Measurements from ENCODE around the gene POLK. TPM values are rescaled to one million over a fixed set of nuclear protein-coding genes. Genes with fewer than 3 reads are reported as not detected.

Gene POLK
- total and polyA plus RNA-seq, 2 of the 13 experiments (the other 11 are each of a cell fraction or from before 2014, with no cell fraction given): 8.6 to 11.7 TPM

- DNase-seq (ENCODE audit: low spot score) (no peak), FAIRE-seq (no peak), ATAC-seq (no peak)
- no TSS peak for BruUV-seq (replicated peaks)
- Histone ChIP-seq H4K20me1 (ENCODE audit: insufficient read depth, low read length) (peaks cover 36% of the 10 kb centered on the region), H3K9me3 (ENCODE audit: low read length) (peaks cover 16% of the 10 kb centered on the region; the same call in 1 of the 2 replicates), H3K79me2 (ENCODE audit: insufficient read depth, low read length) (peaks cover 29% of the 10 kb centered on the region), H3K27ac (ENCODE audit: extremely low read length, insufficient read depth, low read length) (no peak overlapping the region), H3K36me3 (replicated peaks in 1 of 2; ENCODE audit: control insufficient read depth in 1 of 2, insufficient read depth in 2 of 2, low read length in 2 of 2) (no peaks in the 10 kb centered on the region), H2AFZ (ENCODE audit: low read length) (no peak overlapping the region), H3K27me3 (ENCODE audit: control insufficient read depth in 1 of 2, insufficient read depth in 2 of 2, low read length in 2 of 2) (no peaks in the 10 kb centered on the region), H3K4me2 (ENCODE audit: low read depth, low read length) (no peak overlapping the region), H3K4me3 (replicated peaks in 1 of 3; ENCODE audit: insufficient read depth in 1 of 3, low read depth in 2 of 3, low read length in 3 of 3) (no peak overlapping the region), H3K4me1 (ENCODE audit: insufficient read depth, low read length) (peaks cover 8% of the 10 kb centered on the region), H3K9ac (ENCODE audit: insufficient read depth, low read depth, low read length) (no peak overlapping the region)
- CTCF ChIA-PET (ENCODE audit: low intra/inter-chr PET ratio, low total read pairs): no interaction called here
- POLR2A ChIA-PET: no interaction called here
- TF ChIP-seq ZNF704 (CRISPR knock-in tag; IDR thresholded peaks at IDR 0.05; ENCODE audit: borderline replicate concordance) (no peak), ZNF589 (CRISPR knock-in tag; conservative IDR thresholded peaks at IDR 0.05) (no peak), ZNF816 (CRISPR knock-in tag; IDR thresholded peaks at IDR 0.05; ENCODE audit: borderline replicate concordance) (no peak), YEATS2 (CRISPR knock-in tag; IDR thresholded peaks at IDR 0.05; ENCODE audit: borderline replicate concordance) (no peak), ZNF761 (CRISPR knock-in tag; conservative IDR thresholded peaks at IDR 0.05) (no peak), NR2F6 (IDR thresholded peaks at IDR 0.05) (no peak), NR2F6 (CRISPR knock-in tag; IDR thresholded peaks at IDR 0.05) (no peak), NR2C2 (CRISPR knock-in tag; IDR thresholded peaks at IDR 0.05; ENCODE audit: borderline replicate concordance) (no peak), ARNTL (CRISPR knock-in tag; IDR thresholded peaks at IDR 0.05) (no peak)
- in situ Hi-C loops (cut with HindIII; ENCODE audit: extremely low pct_ligation_motif_present, low pct_unique_long_range_greater_than_20kb) (loop anchor here (25.0 kb wide), 1 partner anchor 832 kb away; the partner anchor contains the start of gene HEXB), intact Hi-C loops (cut with micrococcal nuclease; ENCODE audit: unreplicated experiment) (loop anchor here (10.0 kb wide), 2 partner anchors 165 to 285 kb away; partner anchors contain the start of gene ANKRD31)
- WGBS (ENCODE audit: low lambda C conversion rate): 98% methylated on average over 1 of the region's 1 CpG
Measured at GRCh38 chr5:75519761-75520160, 8.1 kb downstream of the POLK start.
